HEK293 (cell line): ENCODE measurements around the gene KIF2C.

Source experiments
- BCL6B ChIP-seq: fragments of 450-650 bp; formaldehyde crosslinking; IDR thresholded peaks from 2 replicates; pipeline ENCODE4 v1.5.1; 2017; ENCODE audit warnings: missing biosample characterization, missing genetic modification characterization
- ELK4 ChIP-seq: IDR thresholded peaks from 2 replicates; pipeline ENCODE4 v1.6.1; 2011; ENCODE audit warnings: mild to moderate bottlenecking, low read depth, low read length, borderline replicate concordance
- KLF10 ChIP-seq: fragments of 450-650 bp; IDR thresholded peaks from 2 replicates; pipeline ENCODE4 v1.5.1; 2018; ENCODE audit warnings: missing biosample characterization, mild to moderate bottlenecking, missing genetic modification characterization
- KLF8 ChIP-seq: fragments of 450-650 bp; formaldehyde crosslinking; IDR thresholded peaks from 2 replicates; pipeline ENCODE4 v1.5.1; 2016; ENCODE audit warnings: missing biosample characterization, missing genetic modification characterization
- MYNN ChIP-seq: fragments of 450-650 bp; formaldehyde crosslinking; IDR thresholded peaks from 2 replicates; pipeline ENCODE4 v1.5.1; 2016; ENCODE audit warnings: missing biosample characterization, missing genetic modification characterization, borderline replicate concordance
- OVOL3 ChIP-seq: fragments of 450-650 bp; formaldehyde crosslinking; IDR thresholded peaks from 2 replicates; pipeline ENCODE4 v1.5.1; 2016; ENCODE audit warnings: missing biosample characterization, missing genetic modification characterization
- PRDM6 ChIP-seq: fragments of 450-650 bp; formaldehyde crosslinking; IDR thresholded peaks from 2 replicates; pipeline ENCODE4 v1.5.1; 2017; ENCODE audit warnings: missing biosample characterization, missing genetic modification characterization
- SALL2 ChIP-seq: fragments of 450-650 bp; formaldehyde crosslinking; IDR thresholded peaks from 2 replicates; pipeline ENCODE4 v1.5.0; 2017; ENCODE audit warnings: missing biosample characterization, mild to moderate bottlenecking, missing genetic modification characterization, borderline replicate concordance
- SETDB1 ChIP-seq: IDR thresholded peaks from one replicate; pipeline ENCODE4 v1.6.1; 2017; ENCODE audit warnings: mild to moderate bottlenecking, low read length, moderate library complexity, mixed read lengths; ENCODE audit not compliant: insufficient read length
- SP7 ChIP-seq: fragments of 450-650 bp; formaldehyde crosslinking; IDR thresholded peaks from 2 replicates; pipeline ENCODE4 v1.5.1; 2016; ENCODE audit warnings: missing biosample characterization, missing genetic modification characterization
- ZBTB17 ChIP-seq: fragments of 450-650 bp; formaldehyde crosslinking; IDR thresholded peaks from 2 replicates; pipeline ENCODE4 v1.5.1; 2016; ENCODE audit warnings: missing biosample characterization, missing genetic modification characterization
- ZBTB21 ChIP-seq: fragments of 450-650 bp; formaldehyde crosslinking; IDR thresholded peaks from 2 replicates; pipeline ENCODE4 v1.5.1; 2017; ENCODE audit warnings: missing biosample characterization, missing genetic modification characterization
- ZBTB6 ChIP-seq: fragments of 450-650 bp; formaldehyde crosslinking; IDR thresholded peaks from 2 replicates; pipeline ENCODE4 v1.5.1; 2017; ENCODE audit warnings: missing biosample characterization, missing genetic modification characterization
- ZNF112 ChIP-seq: fragments of 450-650 bp; formaldehyde crosslinking; IDR thresholded peaks from 2 replicates; pipeline ENCODE4 v1.5.0; 2017; ENCODE audit warnings: missing biosample characterization, missing genetic modification characterization
- ZNF133 ChIP-seq: fragments of 450-650 bp; formaldehyde crosslinking; IDR thresholded peaks from 2 replicates; pipeline ENCODE4 v1.5.1; 2016; ENCODE audit warnings: missing biosample characterization, missing genetic modification characterization
- ZNF18 ChIP-seq: fragments of 450-650 bp; formaldehyde crosslinking; IDR thresholded peaks from 2 replicates; pipeline ENCODE4 v1.5.1; 2016; ENCODE audit warnings: missing biosample characterization, missing genetic modification characterization
- ZNF2 ChIP-seq: fragments of 450-650 bp; formaldehyde crosslinking; IDR thresholded peaks from 2 replicates; pipeline ENCODE4 v1.5.1; 2016; ENCODE audit warnings: missing biosample characterization, missing genetic modification characterization
- ZNF341 ChIP-seq: fragments of 450-650 bp; formaldehyde crosslinking; IDR thresholded peaks from 2 replicates; pipeline ENCODE4; 2016; ENCODE audit warnings: low read depth, missing biosample characterization, missing genetic modification characterization
- ZNF354C ChIP-seq: fragments of 450-650 bp; formaldehyde crosslinking; IDR thresholded peaks from 2 replicates; pipeline ENCODE4 v1.5.1; 2016; ENCODE audit warnings: missing biosample characterization, missing genetic modification characterization, low read depth, borderline replicate concordance
- ZNF433 ChIP-seq: fragments of 450-650 bp; formaldehyde crosslinking; IDR thresholded peaks from 2 replicates; pipeline ENCODE4 v1.5.1; 2016; ENCODE audit warnings: missing biosample characterization, missing genetic modification characterization, low read depth
- ZNF473 ChIP-seq: fragments of 450-650 bp; formaldehyde crosslinking; IDR thresholded peaks from 2 replicates; pipeline ENCODE4 v1.5.1; 2017; ENCODE audit warnings: missing biosample characterization, missing genetic modification characterization
- ZNF585B ChIP-seq: fragments of 450-650 bp; formaldehyde crosslinking; IDR thresholded peaks from 2 replicates; pipeline ENCODE4 v1.5.1; 2016; ENCODE audit warnings: missing biosample characterization, missing genetic modification characterization
- ZNF596 ChIP-seq: fragments of 450-650 bp; IDR thresholded peaks from 2 replicates; pipeline ENCODE4 v1.5.0; 2018; ENCODE audit warnings: missing biosample characterization, mild to moderate bottlenecking, missing genetic modification characterization, moderate library complexity
- ZNF624 ChIP-seq: fragments of 450-650 bp; formaldehyde crosslinking; IDR thresholded peaks from 2 replicates; pipeline ENCODE4 v1.5.1; 2017; ENCODE audit warnings: missing biosample characterization, missing genetic modification characterization
- ZNF645 ChIP-seq: fragments of 450-650 bp; formaldehyde crosslinking; IDR thresholded peaks from 2 replicates; pipeline ENCODE4; 2016; ENCODE audit warnings: missing biosample characterization, missing genetic modification characterization
- ZNF777 ChIP-seq: fragments of 450-650 bp; formaldehyde crosslinking; IDR thresholded peaks from 2 replicates; pipeline ENCODE4 v1.5.1; 2017; ENCODE audit warnings: missing biosample characterization, missing genetic modification characterization, borderline replicate concordance
- ZNF830 ChIP-seq: fragments of 450-650 bp; IDR thresholded peaks from 2 replicates; pipeline ENCODE4 v1.5.0; 2018; ENCODE audit warnings: missing biosample characterization, missing genetic modification characterization, low read depth, mild to moderate bottlenecking, moderate library complexity
- ZSCAN4 ChIP-seq: fragments of 450-650 bp; formaldehyde crosslinking; IDR thresholded peaks from 2 replicates; pipeline ENCODE4 v1.5.1; 2017; ENCODE audit warnings: missing biosample characterization, missing genetic modification characterization

KIF2C gene

GRCh38 chr1:44786138-44786840 is 46.7 kb downstream of the KIF2C start (continued):
- TF ChIP-seq MYNN (peak; percentile 32; the same call in 1 of the 2 replicates), ZNF433 (tag by site-specific recombination) (no peak), ZNF596 (tag by site-specific recombination) (no peak), ZBTB17 (peak; percentile 94), ZNF354C (tag by site-specific recombination) (no peak), ZNF473 (tag by site-specific recombination) (no peak), PRDM6 (tag by site-specific recombination) (no peak), ZSCAN4 (0 out of 2 replicates have a peak, but pooled peaks have one; percentile 10), KLF10 (peak; percentile 31; the same call in 1 of the 2 replicates), ZNF777 (tag by site-specific recombination) (peak; percentile 50; the same call in 1 of the 2 replicates), ZBTB21 (tag by site-specific recombination) (no peak), ZNF18 (tag by site-specific recombination) (no peak), ZNF645 (tag by site-specific recombination) (no peak), ZNF585B (tag by site-specific recombination) (no peak), OVOL3 (no peak), SETDB1 (peak; percentile 13), SALL2 (tag by site-specific recombination) (no peak), ZNF133 (tag by site-specific recombination) (no peak), ELK4 (no peak), ZNF830 (tag by site-specific recombination) (no peak), ZNF2 (tag by site-specific recombination) (peak; percentile 91), KLF8 (peak; percentile 64; the same call in 1 of the 2 replicates), ZNF112 (no peak), ZBTB6 (tag by site-specific recombination) (no peak), ZNF624 (tag by site-specific recombination) (no peak), BCL6B (tag by site-specific recombination) (no peak), SP7 (tag by site-specific recombination) (peak; percentile 78), ZNF341 (peak; percentile 100)
